ENCODE data around the gene SSTR5.

DNA sequence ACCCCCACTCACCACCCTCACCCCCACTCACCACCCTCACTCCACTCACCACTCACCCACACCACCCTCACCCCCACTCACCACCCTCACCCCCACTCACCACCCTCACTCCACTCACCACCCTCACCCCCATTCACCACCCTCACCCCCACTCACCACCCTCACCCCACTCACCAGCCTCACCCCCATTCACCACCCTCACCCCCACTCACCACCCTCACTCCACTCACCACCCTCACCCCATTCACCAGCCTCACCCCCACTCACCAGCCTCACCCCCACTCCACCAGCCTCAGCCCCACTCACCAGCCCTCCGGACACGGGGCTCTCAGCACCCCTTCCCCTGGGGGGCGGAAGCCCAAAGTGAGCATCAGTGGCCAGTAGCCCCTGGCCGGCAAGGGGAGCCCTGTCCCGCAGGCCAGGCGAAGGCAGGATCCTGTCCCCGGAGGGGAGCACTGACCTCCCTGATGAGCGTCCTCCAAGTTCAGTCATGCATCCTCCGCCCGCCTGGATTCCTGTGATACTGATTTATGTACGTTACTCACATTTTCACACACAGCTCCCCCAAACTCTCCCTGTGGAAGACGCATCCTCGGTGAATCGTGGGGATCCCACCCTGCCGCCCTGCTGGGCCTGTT lies 41.5 kb downstream of the SSTR5 start:
- TF ChIP-seq POLR2A (IDR thresholded peaks at IDR 0.05; ENCODE audit: low read length) (no peak), GATA1 (IDR thresholded peaks at IDR 0.05; ENCODE audit: low read depth, low read length) (no peak)

All from erythroblast (primary cell).